MM.1S (cell line): Measurements from ENCODE around the gene HOXA6.

Experiments used
- DNase-seq: peaks from one replicate; pipeline ENCODE4 v3.0.0-alpha.2; 2015
- H2AFZ ChIP-seq: fragments of 300-600 bp; sonication (generic); 2 replicates; pipeline ENCODE4 v1.6.0; 2016; ENCODE audit warnings: antibody characterized with exemption, low read length
- H3F3A ChIP-seq: fragments of 300-600 bp; sonication (generic); 2 replicates; pipeline ENCODE4 v1.6.1; 2016; ENCODE audit warnings: mild to moderate bottlenecking, antibody characterized with exemption, low read length, moderate library complexity, mixed read lengths; ENCODE audit not compliant: insufficient read depth
- H3K27ac ChIP-seq: fragments of 300-600 bp; sonication (generic); 2 replicates; pipeline ENCODE4 v1.5.1; 2016; ENCODE audit warnings: mild to moderate bottlenecking, low read length
- H3K27me3 ChIP-seq: fragments of 300-600 bp; sonication (generic); replicated peaks from 2 replicates; pipeline ENCODE4 v1.6.0; 2016; ENCODE audit warnings: low read length; ENCODE audit not compliant: insufficient read depth
- H3K36me3 ChIP-seq: fragments of 300-600 bp; sonication (generic); replicated peaks from 2 replicates; pipeline ENCODE4 v1.6.1; 2016; ENCODE audit warnings: mild to moderate bottlenecking, low read length, mixed read lengths; ENCODE audit not compliant: insufficient read depth
- H3K4me1 ChIP-seq: fragments of 300-600 bp; sonication (generic); 2 replicates; pipeline ENCODE4 v1.6.1; 2016; ENCODE audit warnings: low read length, mixed read lengths
- H3K4me2 ChIP-seq: fragments of 300-600 bp; sonication (generic); 2 replicates; pipeline ENCODE4 v1.6.0; 2016; ENCODE audit warnings: low read depth, low read length
- H3K4me3 ChIP-seq: fragments of 300-600 bp; sonication (generic); 2 replicates; pipeline ENCODE4 v1.5.1; 2016; ENCODE audit warnings: low read length, mixed read lengths
- H3K79me2 ChIP-seq: fragments of 300-600 bp; sonication (generic); 2 replicates; pipeline ENCODE4 v1.6.1; 2016; ENCODE audit warnings: mixed run types, low read length, mixed read lengths
- H3K9ac ChIP-seq: fragments of 300-600 bp; sonication (generic); 2 replicates; pipeline ENCODE4 v1.6.1; 2016; ENCODE audit warnings: low read length, mixed read lengths
- H3K9me2 ChIP-seq: fragments of 300-600 bp; sonication (generic); replicated peaks from 2 replicates; pipeline ENCODE4 v1.6.1; 2016; ENCODE audit warnings: mild to moderate bottlenecking, low read length, mixed read lengths; ENCODE audit not compliant: insufficient read depth
- H3K9me3 ChIP-seq: fragments of 300-600 bp; sonication (generic); replicated peaks from 2 replicates; pipeline ENCODE4 v1.6.1; 2016; ENCODE audit warnings: mild to moderate bottlenecking, low read length, mixed read lengths; ENCODE audit not compliant: insufficient read depth
- H4K20me1 ChIP-seq: fragments of 300-600 bp; sonication (generic); 2 replicates; pipeline ENCODE4 v1.6.1; 2016; ENCODE audit warnings: mild to moderate bottlenecking, low read length, moderate library complexity, mixed read lengths; ENCODE audit not compliant: insufficient read depth
- EZH2 ChIP-seq: fragments of 300-600 bp; sonication (generic); optimal IDR thresholded peaks from 2 replicates; pipeline ENCODE3; 2017; ENCODE audit warnings: low read depth, mild to moderate bottlenecking, antibody characterized with exemption, low read length, mixed read lengths
- EZH2phosphoT487 ChIP-seq: fragments of 300-600 bp; sonication (generic); IDR thresholded peaks from 2 replicates; pipeline ENCODE4 v1.6.1; 2018; ENCODE audit warnings: antibody characterized with exemption, low read length
- TF ChIP-seq, protein P1 (sequence below): fragments of 300-600 bp; sonication (generic); IDR thresholded peaks from 2 replicates; pipeline ENCODE4 v1.5.1; 2016; ENCODE audit warnings: antibody characterized with exemption, low read length, mixed read lengths

The HOXA6 gene

DNA sequence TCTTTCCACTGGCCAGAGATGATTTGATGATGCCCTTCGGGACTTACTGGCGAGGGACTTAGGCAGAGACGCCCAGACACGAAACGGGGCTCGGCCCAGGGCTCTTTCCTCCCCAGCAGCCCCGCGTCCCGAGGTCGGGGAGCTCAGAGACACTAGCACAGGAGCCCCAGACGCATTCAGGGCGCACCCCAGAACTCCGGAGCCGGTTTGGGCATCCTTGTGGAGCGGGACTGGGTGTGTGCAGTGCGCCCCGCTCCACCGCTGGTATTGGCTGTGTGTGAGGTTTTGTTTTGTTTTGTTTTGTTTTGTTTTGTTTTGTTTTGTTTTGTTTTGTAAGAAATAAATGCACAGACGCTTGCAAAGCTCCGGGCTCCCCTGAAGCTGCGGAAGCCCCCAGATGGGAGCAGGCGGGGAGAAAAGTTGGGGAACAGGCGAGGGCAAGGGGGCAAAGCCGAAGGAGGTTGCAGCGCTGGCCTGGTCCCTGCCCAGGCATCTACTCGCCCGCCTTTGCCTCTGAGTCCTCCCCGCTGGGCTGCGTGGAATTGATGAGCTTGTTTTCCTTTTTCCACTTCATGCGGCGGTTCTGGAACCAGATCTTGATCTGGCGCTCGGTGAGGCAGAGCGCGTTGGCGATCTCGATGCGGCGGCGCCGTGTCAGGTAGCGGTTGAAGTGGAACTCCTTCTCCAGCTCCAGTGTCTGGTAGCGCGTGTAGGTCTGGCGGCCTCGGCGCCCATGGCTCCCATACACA is 2.2 kb downstream of the HOXA6 start:
- H3K4me3 ChIP-seq: no peak overlapping the region

DNA sequence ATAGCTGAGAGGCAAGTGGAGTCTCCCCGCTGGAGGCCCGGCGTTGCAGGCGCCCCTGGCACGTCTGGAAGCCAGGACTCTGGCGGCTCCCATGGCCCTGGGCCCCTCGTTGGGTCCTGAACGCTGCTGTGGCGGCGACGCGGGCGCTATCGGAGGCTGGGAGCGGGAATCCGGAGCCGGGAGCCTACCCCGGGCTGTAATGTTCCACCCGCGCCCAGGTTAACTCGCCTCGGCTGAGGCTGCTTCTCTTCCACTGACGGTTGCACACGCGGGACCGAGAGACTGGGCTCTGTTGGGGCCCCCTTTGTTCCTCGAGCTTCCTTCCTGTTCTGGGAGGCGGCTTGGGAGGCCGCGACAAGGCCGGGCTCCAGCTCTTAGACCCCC is 2.8 kb downstream of the HOXA6 start:
- Histone ChIP-seq H3K4me2 (no peak overlapping the region), H3K9me2 (no peaks in the 10 kb centered on the region), H3K4me3 (no peak overlapping the region), H3K79me2 (no peaks in the 10 kb centered on the region), H4K20me1 (no peaks in the 10 kb centered on the region), H2AFZ (no peak overlapping the region), H3K36me3 (no peaks in the 10 kb centered on the region), H3K27me3 (peaks cover 34% of the 10 kb centered on the region), H3K9ac (no peak overlapping the region), H3K27ac (no peak overlapping the region), H3F3A (no peaks in the 10 kb centered on the region), H3K9me3 (no peaks in the 10 kb centered on the region), H3K4me1 (no peaks in the 10 kb centered on the region)
- TF ChIP-seq EZH2: no peak
- TF ChIP-seq, protein P1, sequence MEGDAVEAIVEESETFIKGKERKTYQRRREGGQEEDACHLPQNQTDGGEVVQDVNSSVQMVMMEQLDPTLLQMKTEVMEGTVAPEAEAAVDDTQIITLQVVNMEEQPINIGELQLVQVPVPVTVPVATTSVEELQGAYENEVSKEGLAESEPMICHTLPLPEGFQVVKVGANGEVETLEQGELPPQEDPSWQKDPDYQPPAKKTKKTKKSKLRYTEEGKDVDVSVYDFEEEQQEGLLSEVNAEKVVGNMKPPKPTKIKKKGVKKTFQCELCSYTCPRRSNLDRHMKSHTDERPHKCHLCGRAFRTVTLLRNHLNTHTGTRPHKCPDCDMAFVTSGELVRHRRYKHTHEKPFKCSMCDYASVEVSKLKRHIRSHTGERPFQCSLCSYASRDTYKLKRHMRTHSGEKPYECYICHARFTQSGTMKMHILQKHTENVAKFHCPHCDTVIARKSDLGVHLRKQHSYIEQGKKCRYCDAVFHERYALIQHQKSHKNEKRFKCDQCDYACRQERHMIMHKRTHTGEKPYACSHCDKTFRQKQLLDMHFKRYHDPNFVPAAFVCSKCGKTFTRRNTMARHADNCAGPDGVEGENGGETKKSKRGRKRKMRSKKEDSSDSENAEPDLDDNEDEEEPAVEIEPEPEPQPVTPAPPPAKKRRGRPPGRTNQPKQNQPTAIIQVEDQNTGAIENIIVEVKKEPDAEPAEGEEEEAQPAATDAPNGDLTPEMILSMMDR: no peak
- TF ChIP-seq EZH2phosphoT487: no peak
- DNase-seq: no peak

More for the DNA sequence above, 2.2 kb downstream of the HOXA6 start:
- Histone ChIP-seq H3K27ac (no peak overlapping the region), H3K4me2 (no peak overlapping the region), H3K9ac (no peak overlapping the region), H3K27me3 (peaks cover 34% of the 10 kb centered on the region), H3K79me2 (no peaks in the 10 kb centered on the region), H2AFZ (no peak overlapping the region), H3K9me3 (no peaks in the 10 kb centered on the region), H3K36me3 (no peaks in the 10 kb centered on the region), H3K4me1 (no peaks in the 10 kb centered on the region), H4K20me1 (no peaks in the 10 kb centered on the region), H3F3A (no peaks in the 10 kb centered on the region), H3K9me2 (no peaks in the 10 kb centered on the region)
- TF ChIP-seq EZH2 (no peak), EZH2phosphoT487 (no peak)
- TF ChIP-seq, protein P1: no peak
- no peak for DNase-seq

DNA sequence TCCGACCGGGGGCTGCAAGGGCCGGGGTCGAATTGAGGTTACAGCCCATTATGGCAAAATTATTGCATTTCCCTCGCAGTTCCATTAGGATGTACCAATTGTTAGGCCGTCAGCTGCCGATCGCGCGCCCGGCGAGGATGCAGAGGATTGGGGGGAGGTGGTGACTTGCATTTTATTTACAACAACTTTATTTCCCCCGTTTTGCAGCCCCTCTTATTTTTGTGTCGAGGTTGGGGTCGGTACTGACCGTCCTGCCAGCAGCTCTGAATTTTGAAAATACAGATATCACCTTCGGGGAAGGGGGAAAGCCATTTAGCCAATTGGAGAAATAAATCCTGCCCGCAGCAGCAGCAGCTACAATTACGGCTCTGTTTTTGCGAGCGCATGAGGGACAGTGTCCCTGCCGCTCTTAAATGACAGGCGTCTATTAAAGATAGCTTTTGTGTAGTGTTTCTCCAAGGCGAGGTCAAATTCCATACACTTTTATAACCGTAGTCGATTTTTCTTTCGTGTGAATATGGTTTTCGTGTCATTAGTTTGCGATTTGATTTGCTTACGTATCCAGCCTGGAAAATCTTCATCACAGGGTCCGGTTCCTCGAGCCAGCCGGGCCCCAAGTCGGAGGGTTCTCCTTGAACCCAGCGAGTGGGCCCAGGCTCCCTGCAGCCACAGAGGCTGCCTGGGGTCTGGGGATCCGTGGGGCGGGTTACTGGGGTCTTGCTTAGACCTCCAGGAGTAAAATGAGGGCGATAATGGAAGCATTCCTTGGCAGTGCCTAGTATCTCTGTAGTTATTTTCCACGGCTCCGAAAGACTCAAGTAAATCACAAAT is 3.4 kb downstream of the HOXA6 start:
- no peak overlapping the region for H3K9ac ChIP-seq
- peaks cover 28% of the 10 kb centered on the region for H3K27me3 ChIP-seq
- TF ChIP-seq EZH2: no peak
- TF ChIP-seq EZH2phosphoT487: no peak
- TF ChIP-seq, protein P1: no peak

More for the DNA sequence above, 3.4 kb downstream of the HOXA6 start:
- Histone ChIP-seq H3K4me1 (no peaks in the 10 kb centered on the region), H3K9me2 (no peaks in the 10 kb centered on the region), H2AFZ (no peak overlapping the region), H3K79me2 (no peaks in the 10 kb centered on the region), H3K4me3 (no peak overlapping the region), H4K20me1 (no peaks in the 10 kb centered on the region), H3K36me3 (no peaks in the 10 kb centered on the region), H3F3A (no peaks in the 10 kb centered on the region), H3K27ac (no peak overlapping the region), H3K4me2 (no peak overlapping the region), H3K9me3 (no peaks in the 10 kb centered on the region)
- DNase-seq: no peak
